Measurements from ENCODE around the gene ARFIP2.

ARFIP2 gene

DNA sequence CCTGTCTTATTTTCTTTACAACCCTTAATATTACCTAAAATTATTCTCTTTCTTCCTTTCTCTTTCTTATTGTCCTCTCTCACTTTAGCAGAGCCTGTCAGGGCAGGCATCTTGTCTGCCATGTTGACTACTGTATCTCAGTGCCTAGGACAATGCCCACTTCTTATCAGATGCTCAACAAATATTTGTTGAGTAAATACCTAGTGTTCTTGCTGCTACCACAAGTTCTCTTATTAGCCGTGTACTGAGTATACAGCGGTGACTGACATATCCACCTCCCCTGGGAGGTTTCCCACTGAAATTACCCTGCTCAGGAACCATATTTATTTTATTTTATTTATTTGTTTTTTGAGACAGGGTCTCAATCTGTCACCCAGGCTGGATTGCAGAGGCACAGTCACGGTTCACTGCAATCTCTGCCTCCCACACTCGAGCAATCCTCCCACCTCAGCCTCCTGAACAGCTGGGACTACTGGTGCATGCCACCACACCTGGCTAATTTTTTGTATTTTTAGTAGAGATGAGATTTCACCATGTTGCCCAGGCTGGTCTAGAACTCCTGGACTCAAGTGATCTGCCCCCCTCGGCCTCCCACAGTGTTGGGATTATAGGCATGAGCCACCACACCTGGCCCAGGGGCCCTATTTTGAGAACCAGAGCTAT is 47.0 kb downstream of the ARFIP2 start:
- POLR2A ChIA-PET = no interaction called here
- CTCF ChIA-PET = interaction anchor here (1.0 to 6.5 kb wide), 4 partner anchors 9 to 183 kb away, joined by 4 to 85 read pairs (median 6); partner anchors contain the start of gene HPX
- TF ChIP-seq, protein P1, sequence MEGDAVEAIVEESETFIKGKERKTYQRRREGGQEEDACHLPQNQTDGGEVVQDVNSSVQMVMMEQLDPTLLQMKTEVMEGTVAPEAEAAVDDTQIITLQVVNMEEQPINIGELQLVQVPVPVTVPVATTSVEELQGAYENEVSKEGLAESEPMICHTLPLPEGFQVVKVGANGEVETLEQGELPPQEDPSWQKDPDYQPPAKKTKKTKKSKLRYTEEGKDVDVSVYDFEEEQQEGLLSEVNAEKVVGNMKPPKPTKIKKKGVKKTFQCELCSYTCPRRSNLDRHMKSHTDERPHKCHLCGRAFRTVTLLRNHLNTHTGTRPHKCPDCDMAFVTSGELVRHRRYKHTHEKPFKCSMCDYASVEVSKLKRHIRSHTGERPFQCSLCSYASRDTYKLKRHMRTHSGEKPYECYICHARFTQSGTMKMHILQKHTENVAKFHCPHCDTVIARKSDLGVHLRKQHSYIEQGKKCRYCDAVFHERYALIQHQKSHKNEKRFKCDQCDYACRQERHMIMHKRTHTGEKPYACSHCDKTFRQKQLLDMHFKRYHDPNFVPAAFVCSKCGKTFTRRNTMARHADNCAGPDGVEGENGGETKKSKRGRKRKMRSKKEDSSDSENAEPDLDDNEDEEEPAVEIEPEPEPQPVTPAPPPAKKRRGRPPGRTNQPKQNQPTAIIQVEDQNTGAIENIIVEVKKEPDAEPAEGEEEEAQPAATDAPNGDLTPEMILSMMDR (IDR thresholded peaks at IDR 0.05; ENCODE audit: insufficient read depth, low read length, missing control alignments) = no peak
- no peak for DNase-seq (ENCODE audit: low read depth, low spot score)
- no peak overlapping the region for H3K4me3 ChIP-seq (ENCODE audit: low read depth, low read length)

DNA sequence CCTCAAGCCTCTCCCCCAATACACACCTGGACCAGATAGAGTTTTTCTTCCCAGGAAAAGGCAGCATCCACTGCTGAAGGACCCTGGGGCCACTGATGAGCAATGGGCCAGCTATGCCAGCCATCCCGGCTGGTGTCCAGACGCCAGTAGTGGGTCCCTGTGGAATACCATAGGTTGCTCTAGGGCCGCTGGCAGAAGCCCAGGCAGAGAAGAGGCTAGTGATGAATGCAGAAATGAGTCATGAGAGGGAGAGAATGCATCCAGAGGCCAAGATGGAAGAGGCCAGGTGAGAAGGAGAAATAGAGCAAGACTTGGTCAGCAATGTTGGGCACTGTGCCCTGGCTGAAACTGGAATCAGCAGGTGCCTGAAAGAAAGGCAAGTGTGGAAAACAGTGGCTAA is 49.3 kb downstream of the ARFIP2 start:
- H3K4me3 ChIP-seq (ENCODE audit: low read depth, low read length) = no peak overlapping the region
- peak; percentile 45 for DNase-seq (ENCODE audit: low read depth, low spot score)
- CTCF ChIA-PET = interaction anchor here (1.5 to 6.5 kb wide), 3 partner anchors 11 to 53 kb away, joined by 8 to 85 read pairs (median 21); partner anchors contain the start of gene HPX
- TF ChIP-seq, protein P1 (IDR thresholded peaks at IDR 0.05; ENCODE audit: insufficient read depth, low read length, missing control alignments) = no peak
- POLR2A ChIA-PET = no interaction called here

DNA sequence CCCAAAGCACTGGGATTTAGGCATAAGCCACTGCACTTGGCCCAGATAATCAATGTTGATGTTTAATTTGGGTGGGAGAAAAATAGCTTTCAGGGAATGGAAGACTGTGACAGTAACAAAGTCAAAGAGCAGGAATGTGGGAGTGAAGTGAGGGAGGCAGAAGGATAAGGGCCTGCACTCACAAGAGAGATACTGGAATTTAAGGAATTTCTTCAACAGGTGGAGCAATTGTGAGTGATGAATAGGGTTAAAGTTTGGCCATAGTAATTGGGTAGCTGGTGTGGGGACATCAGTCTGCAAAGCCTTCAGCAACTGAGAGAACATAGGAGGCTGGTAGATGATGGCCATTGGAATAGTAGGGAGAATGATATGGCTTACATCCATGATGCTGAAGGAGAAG is 53.6 kb downstream of the ARFIP2 start:
- CTCF ChIA-PET = interaction anchor here (0.9 to 12.9 kb wide), 4 partner anchors 9 to 49 kb away, joined by 3 to 154 read pairs (median 5); partner anchors contain the start of genes APBB1 and HPX
- no peak overlapping the region for H3K4me3 ChIP-seq (ENCODE audit: low read depth, low read length)
- TF ChIP-seq, protein P1 (IDR thresholded peaks at IDR 0.05; ENCODE audit: insufficient read depth, low read length, missing control alignments) = no peak
- no peak for DNase-seq (ENCODE audit: low read depth, low spot score)
- POLR2A ChIA-PET = no interaction called here
